MV-4-11 (cell line): Measurements from ENCODE around the gene ATP6V0D1.
"Not testable (repeated sequence)": the region's sequence is repeated elsewhere in the genome, so short reads cannot be mapped to it uniquely, and the experiment has no call there.

Experiments used
- DNase-seq: peaks from one replicate; lab custom pipeline; 2025; lab: John Stamatoyannopoulos, UW

Gene ATP6V0D1

DNA sequence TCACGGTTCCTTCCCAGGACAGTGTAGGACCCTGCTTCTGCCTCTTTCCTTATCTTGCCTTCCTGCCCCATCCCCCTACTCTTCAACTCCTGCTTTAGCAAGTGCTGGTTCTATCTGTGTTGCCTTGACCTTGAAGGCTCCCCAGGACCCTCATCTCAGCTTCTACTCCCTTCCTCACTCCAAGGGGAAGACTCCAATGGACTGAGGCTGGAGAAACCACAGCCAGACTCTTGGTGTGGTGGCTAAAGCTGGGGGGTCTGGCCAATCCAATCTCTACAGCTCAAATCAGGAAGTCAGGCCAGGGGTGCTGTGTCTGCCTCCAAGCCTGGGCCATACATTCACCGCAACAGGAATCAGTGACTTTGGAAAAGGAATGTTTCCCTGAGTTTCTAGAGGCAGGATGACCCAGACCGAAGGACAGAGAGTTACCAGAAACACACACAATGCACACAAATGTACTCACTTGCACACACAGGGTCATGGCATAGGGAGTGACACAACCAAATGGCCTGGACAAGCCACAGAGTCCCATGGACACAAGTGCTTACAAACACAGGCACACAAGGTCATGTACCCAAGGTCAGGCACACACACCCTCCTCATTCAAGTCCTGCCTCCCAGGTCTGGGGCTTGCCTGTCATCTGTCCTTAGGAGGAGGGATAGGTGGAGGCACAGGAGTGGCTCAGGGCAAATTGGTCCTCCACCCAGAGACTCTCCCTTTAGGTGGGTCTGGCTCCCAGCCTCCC, 51.7 kb downstream of the ATP6V0D1 start:
- no peak for DNase-seq

DNA sequence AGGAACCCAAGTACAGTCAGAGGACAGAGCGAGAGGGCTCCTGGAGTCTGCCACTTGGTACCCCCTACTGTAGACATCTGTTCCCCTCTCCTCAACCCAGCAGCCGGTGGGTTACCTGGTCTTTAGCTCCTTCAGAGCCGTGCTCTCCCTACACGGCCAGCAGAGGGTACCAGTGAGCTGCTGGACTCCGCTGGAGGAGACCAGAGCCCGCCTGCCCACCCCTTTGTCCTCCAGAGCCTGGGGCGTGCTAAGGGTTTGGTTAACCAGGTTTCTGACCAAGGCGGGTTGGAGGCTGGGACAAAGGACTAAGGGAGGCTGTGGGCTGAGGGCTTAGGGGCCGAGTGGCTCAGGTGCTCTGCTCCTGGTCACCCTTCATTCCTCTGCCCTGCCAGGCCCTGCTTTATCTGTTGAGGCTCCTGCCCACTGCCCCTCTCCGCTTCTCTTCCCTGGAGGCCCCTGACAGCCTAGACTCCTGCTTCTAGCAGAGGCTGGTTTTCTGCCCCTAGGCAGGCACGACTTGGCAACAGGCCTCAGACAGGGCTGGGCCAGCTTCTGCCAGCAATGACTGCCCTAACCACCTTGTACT, 52.7 kb downstream of the ATP6V0D1 start:
- peak; percentile 31 for DNase-seq

DNA sequence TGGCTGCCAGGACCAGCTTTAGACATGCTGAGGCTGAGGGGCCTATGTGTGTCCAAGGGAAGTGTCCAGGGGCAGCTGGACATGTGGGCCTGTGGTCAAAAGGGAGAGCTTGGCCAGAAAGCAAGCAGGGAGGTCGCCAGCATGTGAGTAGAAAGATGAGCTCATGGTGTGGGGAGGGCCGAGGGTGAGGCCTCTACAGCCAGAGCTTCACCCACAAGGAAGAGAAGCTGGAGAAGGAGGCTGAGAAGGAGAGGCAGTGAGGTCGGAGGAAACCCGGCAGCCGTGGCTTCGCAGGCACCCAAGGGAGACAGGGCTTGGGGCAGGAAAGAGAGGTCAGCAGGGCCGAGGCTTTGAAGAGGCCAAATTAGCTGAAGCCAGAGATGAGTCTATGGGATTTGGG, 54.0 kb downstream of the ATP6V0D1 start:
- DNase-seq = no peak

DNA sequence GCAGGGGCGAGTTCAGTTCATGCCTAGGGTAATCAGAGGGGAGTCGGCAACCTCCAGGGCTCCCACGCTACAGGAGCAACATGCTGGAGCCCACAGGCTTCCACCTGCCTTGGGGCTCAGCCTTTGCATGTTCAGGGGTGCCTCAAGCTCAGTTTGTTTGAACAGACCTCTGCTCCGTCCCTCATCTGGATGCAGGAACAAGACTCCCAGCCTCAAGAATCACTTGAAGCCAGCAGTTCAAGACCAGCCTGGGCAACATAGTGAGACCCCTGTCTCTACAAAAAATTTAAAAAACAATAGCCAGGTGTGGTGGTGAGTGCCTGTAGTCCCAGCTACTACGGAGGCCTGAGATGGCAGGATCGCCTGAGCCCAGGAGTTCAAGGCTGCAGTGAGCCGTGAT, 54.9 kb downstream of the ATP6V0D1 start:
- no peak for DNase-seq

DNA sequence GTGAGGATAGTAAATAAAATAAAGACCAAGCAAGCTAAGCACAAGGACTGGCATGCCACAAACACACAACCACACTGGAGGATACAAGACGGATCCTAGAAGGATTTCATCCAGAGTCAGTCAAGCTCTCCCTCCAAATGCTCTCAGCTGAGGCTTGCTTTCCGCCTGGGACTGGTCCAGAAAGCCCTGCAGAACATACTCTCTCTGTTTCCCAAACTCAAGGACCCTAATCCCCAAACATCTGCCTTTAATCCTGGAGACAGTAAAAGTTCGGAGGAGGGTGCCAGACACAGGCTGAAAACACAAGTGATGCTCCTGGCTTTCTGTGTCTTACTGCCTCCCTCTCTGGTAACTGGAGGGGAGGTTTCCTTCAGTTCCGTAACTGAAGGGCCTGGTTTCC, 55.4 kb downstream of the ATP6V0D1 start:
- no peak for DNase-seq

DNA sequence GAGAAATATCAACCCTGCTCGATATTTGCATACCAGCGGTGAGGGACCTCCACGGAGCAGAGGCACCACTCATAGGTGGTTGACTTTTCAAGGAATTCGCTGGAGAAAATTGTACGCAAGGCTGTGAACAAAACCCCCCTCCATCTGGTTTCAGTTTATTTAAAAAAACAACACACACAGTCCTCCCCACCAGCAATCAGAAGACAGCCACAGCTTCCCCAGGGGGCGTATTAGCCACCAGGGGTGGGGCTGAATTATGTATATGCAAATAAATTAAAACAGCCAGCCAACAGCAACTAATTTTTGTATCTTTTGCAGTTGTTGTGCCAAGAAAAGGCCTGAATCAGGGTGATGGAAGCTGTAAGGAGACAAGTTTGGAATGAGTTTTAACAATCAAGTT, 55.9 kb downstream of the ATP6V0D1 start:
- DNase-seq = no peak

DNA sequence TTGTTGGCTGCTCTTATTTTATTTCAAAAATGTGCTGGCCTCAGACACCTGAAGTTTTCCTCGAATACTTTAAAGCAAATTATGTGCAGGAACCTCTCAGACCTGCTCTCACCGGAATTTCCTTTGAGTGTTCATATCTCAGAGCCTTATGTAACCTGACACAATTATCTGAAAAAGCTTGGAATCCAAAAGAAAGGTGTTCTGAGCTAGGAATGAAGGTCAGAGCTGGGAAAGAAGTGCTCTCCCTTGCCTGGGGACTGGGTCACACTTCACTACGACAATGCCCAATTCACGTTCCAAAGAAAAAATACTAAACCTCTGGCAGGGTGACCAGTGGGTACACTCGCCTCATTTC, 56.7 kb downstream of the ATP6V0D1 start:
- no peak for DNase-seq

DNA sequence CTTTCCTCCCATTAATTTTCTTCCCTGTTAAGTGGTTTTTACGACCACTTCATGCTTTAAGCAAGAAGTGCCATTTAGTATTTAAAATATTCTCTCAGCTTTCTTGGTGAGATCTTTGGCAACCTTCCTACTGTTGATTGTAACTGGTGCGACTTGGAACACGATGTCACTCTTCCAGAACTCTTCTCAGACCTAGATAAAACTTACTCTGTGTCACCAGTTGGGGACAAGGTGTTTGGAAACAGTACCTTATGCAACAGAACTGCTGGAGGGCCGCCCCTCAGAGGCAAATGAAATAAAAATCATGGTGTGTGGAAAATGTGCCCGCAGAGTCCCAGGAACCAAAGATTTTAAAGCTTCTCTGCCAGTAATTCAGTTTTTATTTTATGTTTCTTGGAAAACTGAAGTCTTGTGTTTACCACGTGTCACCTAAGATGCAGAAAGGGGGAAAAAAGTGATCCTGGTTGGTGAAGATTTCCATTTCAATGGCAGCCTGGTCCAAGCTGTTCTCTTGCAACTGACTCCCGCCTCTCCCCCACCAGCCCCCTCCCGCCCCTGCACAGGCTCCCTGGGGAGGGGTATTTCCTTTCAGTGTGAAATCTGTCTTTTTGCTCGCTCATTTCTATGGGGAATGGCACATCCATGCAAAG, 57.2 kb downstream of the ATP6V0D1 start:
- no peak for DNase-seq

DNA sequence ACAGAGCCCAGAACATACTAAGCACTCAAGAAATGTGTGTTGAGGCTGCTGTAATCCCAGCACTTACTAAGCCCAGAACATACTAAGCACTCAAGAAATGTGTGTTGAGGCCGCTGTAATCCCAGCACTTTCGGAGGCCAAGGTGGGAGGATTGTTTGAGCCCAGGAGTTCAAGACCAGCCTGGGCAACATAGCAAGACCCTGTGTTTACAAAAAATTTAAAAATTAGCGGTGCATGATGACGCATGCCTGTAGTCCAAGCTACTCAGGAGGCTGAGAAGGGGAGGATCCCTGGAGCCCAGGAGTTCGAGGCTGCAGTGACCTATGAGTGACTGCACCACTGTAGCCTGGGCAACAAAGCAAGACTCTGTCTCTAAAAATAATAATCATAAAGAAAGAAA, 57.9 kb downstream of the ATP6V0D1 start:
- no peak for DNase-seq

DNA sequence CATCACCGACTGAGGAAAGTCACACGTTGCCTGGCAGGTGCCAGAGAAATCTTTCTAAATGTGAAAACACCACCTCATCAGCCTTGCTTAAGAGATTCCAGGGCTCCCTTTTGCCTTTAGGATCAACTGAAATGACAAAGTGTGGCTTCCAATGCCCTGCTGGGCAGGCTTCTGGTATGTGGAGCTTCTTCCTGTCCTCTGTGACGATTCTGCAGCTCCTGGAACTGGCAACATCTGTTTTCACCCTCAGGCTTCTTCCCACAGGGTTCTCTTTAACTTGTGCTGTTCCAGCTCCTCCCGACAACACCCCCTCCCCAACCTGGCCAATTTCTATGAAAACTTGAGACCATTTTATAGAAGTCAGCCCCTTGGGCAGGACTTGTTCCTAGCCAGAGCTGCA, 59.9 kb downstream of the ATP6V0D1 start:
- no peak for DNase-seq

DNA sequence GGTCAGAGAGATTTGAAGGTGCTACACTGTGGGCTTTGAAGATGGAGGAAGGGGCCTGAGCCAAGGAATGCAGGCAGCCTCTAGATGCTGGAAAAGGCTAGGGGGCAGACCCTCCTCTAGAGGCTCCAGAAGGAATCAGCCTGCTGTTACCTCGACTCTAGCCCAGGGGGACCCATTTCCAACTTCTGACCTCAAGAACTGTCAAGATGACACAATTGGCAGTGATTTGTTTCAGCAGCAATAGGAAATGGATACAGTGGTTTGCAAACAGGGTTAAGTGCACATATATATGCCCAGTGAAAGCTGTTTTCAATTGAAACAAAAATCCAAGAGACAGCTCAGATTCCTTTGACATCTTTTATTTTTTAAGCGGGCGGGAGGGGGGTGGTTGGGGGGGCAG, 61.0 kb downstream of the ATP6V0D1 start:
- no peak for DNase-seq

DNA sequence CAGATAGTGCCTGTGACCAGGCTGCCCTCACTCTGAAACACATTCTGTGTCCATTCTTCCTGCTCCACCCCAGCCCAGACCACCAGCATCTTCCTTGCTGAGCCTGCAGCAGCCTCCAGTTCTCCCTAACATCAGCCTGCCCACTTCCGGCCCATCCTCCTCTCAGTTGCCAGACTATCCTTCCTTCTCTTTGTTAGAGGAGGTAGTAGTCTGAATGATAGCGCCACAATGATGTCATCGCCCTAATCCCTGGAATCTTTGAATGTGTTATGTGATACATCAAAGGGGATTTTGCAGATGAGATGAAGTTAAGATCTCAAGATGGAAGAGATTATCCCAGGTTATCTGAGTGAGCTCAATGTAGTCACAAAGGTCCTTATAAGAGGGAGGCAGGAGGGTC, 61.5 kb downstream of the ATP6V0D1 start:
- DNase-seq = no peak

DNA sequence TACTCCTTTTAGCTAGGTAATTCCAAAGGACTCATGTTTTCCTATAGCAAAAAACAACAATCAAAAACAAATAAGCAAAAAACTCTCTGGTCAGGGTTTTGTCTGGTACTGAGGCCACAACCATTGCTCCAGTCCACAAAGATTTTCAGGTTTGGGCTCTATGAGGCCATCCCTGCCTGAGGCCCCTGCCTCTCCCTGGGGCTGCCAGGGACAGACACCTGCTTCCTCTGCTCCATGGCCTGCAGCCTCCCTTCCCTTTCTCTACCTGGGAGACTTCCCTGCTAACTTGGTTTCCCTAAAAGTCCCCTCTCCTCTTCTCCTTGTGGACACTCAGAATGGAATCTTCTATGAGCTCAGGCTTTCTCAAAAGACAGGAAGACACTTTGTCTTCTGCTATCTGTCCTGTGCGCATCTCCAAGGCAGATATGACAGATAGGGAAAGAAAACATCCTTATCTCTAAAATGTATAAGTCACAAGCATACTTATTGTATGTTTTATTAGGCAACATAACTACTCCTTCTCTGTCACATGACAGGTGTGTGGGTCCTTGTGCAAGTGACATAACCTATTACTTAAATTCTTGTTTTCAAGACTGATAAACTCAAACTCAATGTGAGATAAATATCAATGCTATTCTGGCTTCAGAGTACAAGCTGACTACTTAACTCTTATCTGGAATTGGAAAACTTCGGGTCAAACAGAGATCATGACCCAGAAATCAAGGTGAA, 63.5 kb downstream of the ATP6V0D1 start:
- no peak for DNase-seq

DNA sequence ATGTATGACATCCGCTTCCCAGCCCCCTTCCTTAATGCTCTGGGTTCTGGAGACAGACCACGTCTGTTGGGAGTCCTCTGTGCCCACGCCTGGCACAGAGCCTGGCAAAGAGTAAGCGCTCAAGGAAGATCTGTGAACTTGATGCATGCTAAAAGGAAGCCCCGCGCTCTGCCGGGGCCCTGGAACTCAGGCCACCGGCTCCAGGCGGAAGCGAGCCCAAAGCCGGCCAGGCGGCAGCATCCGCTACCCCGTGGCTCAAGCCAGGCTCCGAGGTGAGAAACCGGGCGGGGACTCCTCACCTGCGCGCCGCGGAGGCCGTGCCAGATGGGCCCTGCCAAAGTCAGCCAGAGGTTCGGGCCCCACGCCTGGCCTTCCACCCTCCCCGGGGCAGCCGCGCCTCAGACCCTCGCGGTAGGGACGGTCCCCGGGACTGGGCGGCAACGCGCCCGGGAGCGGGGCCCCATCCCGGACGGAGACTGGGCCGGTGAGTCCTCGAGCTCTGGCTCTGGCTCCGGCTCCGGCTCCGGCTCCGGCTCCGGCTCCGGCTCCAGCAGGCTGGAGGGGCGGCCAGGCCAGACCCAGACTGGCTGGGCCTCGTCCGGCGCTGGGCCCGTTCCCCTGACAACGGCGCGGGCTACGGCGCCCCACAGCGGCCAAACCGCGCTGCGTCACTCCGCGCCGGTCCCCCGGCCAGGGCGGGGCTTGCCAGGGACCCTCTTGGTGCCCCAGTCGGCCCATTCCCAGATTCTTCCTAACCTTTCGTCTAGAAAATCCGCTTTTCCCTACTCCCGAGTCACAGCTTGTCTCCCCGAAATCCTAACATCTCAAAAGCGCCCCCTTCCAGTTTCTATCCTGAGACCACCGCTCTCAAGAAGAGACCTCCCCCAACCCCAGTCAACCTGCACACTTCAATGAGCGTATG, 64.8 kb downstream of the ATP6V0D1 start, which contains the start of gene ZDHHC1:
ZDHHC1 (minus strand) TSS at position 606 of the 922 bp plus-strand sequence. CDS start 8,702 bp downstream, outside the sequence.
- DNase-seq = no peak

DNA sequence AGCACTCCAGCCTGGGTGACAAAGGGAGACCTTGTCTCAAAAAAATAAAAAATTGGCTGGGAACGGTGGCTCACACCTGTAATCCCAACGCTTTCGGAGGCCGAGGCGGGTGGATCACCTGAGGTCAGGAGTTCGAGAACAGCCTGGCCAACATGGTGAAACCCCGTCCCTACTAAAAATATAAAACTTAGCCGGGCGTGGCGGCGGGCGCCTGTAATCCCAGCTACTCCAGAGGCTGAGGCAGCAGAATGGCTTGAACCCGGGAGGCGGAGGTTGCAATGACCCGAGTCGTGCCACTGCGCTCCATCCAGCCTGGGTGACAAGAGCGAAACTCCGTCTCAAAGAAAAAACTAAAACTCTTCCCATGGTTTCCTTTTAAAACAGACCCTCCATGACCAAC, 65.5 kb downstream of the ATP6V0D1 start:
- DNase-seq = not testable (repeated sequence)

DNA sequence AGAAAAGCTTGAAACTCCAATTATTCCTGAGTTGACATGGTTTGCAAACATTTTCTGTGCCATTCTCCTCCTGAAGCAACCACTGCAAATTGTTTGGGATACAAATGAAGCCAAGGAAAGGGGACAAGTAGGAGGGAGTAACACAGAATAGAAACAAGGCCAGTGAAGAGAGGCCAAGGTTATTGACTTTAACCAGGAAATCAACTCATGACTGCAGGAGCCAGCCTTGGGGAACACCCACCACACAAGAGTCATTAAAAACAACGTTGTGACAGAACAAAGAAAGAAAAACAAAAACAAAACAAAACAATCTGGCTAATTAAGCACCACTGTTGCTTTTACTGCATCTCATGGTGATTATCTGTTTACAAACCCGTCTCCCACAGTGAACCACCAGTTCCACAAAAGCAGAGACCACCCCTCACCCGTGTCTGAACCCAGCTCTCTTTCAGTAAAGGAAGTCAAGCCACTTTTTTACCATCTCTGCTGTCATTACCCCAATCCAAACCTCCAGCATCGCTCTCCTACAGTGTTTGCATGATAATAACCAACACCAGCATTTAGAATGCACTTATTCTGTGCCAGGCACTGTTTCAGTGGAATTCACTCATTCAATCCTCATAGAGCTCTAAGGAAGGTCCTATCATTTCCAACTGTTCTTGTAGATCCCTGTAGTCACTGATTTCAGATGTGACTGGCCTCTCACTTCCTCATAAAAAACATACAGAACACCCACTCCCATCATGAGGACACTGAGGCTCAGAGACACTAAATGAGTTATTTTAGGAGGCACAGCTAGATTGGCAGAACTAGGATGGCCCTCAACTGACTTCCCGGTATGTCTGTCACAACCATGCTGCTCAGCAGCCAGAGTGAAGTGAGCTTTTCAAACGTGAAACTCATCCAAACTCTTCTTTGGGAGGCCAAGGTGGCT, 66.7 kb downstream of the ATP6V0D1 start:
- DNase-seq = no peak

DNA sequence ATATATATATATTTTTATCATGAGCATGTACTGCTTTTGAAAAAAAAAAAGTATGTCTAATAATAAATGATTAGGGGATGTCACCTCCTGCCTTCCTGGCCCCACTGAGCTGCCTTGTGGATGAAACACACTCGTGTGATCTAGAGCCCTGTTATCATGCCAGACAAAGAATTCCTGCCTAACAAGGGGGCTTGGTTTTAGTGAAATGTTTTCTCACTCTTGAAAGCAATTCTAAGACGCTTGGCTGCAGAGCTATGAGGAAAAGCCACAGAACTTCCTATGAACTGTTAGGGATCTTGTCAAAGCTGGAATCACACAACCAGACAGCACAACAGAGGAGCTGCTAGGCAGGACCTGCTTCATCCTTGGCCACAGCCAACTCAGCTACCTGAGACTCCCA, 68.7 kb downstream of the ATP6V0D1 start:
- DNase-seq = no peak

DNA sequence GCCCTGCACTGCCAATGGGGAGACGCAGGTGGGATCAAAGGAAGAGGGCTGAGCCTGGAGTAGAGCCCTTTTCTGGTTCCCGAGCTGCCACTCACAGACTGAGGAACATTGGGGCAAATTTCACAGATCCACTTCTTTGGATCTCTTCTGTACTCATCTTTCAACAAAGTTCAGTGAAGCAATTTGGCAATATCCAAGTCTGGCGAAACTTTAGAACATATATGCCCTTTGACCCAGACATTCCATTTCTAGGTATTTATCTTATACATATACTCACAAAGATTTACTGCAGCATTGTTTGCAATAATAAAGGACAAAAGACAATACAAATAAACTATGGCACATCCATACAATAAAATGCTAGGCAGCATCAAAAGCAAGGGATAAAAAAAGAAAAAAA, 69.6 kb downstream of the ATP6V0D1 start:
- DNase-seq = no peak

DNA sequence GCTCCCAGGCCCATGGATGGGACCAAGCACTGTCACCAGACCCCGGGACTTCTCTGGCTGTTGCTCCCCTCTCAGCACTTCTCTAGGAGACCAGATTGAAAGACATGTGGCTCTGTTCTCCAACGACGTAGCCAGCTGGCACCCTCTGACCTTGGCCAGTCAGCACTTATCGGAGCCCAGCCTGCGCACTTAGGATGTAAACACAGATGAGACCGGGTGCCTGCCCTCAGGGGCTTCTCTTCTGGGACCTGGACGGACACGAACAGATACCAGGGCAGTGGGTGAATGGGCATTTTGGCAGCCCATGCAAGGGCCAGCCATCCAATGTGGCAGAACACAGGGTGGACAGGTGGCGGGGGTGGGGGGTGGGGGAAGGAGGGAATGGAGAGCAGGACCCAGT, 71.3 kb downstream of the ATP6V0D1 start:
- no peak for DNase-seq

DNA sequence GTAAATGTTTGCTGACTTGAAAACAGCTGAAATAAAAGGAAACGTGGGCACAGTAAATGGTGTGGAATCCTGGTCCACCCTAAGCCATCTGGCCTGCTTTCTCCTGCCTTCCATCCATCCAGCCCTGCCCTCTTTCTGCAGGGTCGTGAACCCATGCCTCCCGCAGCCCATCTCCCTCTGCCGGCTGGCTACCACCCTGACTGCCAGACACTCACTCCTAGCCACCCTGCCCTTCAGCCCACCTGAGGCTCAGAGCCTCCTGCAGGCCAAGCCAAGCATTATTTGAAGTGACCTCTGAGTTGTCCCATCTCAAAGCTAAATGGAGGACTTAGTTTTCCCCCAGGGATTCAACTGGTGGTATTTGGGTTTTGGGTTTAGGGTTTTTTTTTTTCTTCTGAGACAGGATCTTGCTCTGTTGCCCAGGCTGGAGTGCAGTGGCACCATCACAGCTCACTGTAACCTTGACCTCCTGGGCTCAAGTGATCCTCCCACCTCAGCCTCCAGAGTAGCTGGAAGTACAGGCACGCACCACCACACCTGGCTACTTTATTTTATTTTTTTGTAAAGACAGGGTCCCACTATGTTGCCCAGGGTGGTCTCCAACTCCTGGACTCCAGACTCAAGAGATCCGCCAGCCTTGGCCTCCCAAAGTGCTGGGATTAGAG, 73.0 kb downstream of the ATP6V0D1 start:
- DNase-seq = no peak
